CD8-positive, alpha-beta memory T cell (primary cell): ENCODE measurements around the gene LURAP1L. TPM values are rescaled to one million over a fixed set of nuclear protein-coding genes. Genes with fewer than 3 reads are reported as not detected.

ENCODE experiments used
- CTCF ChIA-PET: fragments of 350-600 bp; sonication (Branson Sonifier 250); formaldehyde crosslinking; loops from one replicate; lab custom pipeline; 2021; ENCODE audit warnings: antibody characterized with exemption; lab: Charles Lee
- POLR2A ChIA-PET: fragments of 350-600 bp; sonication (Branson Sonifier 250); formaldehyde crosslinking; loops from one replicate; lab custom pipeline; 2021; ENCODE audit warnings: antibody characterized with exemption; lab: Charles Lee
- DNase-seq, 5 donors: peaks; one replicate each; pipeline versions ENCODE4 v3.0.0 to v3.0.0-alpha.2; 2020 to 2022; ENCODE audit warnings: mixed read lengths in 1 of 5
- H3K27ac ChIP-seq: one replicate; pipeline ENCODE4 v1.7.0; 2013; ENCODE audit warnings: low read depth, mild to moderate bottlenecking, low read length, moderate library complexity
- H3K27me3 ChIP-seq: 2 replicates; pipeline ENCODE4 v1.7.0; 2013; ENCODE audit warnings: low read length, mild to moderate bottlenecking; ENCODE audit not compliant: insufficient read depth, poor library complexity, severe bottlenecking
- H3K36me3 ChIP-seq: 2 replicates; pipeline ENCODE4 v1.7.0; 2013; ENCODE audit warnings: mild to moderate bottlenecking, low read length, moderate library complexity; ENCODE audit not compliant: insufficient read depth
- H3K4me1 ChIP-seq: 2 replicates; pipeline ENCODE4 v1.7.0; 2013; ENCODE audit warnings: mild to moderate bottlenecking, low read length, moderate library complexity; ENCODE audit not compliant: insufficient read depth
- H3K4me3 ChIP-seq: 2 replicates; pipeline ENCODE4 v1.7.0; 2013; ENCODE audit warnings: mild to moderate bottlenecking, low read length
- H3K9me3 ChIP-seq: 2 replicates; pipeline ENCODE4 v1.7.0; 2013; ENCODE audit warnings: mild to moderate bottlenecking, low read length
- H3K27ac Mint-ChIP-seq, 8 donors: one replicate each; pipeline ENCODE4 v1.8.0; 2020 to 2021; ENCODE audit warnings: mixed read lengths in 8 of 8, mild to moderate bottlenecking in 6 of 8, inconsistent platforms in 3 of 8, moderate library complexity in 3 of 8
- H3K27me3 Mint-ChIP-seq, 2 donors: one replicate each; pipeline ENCODE4 v1.8.0; 2020 to 2021; ENCODE audit warnings: mixed read lengths in 2 of 2, mild to moderate bottlenecking in 1 of 2, moderate library complexity in 1 of 2
- H3K36me3 Mint-ChIP-seq, 3 donors: one replicate each; pipeline ENCODE4 v1.8.0; 2020 to 2021; ENCODE audit warnings: mixed read lengths in 3 of 3, inconsistent platforms in 1 of 3, mild to moderate bottlenecking in 1 of 3
- H3K4me1 Mint-ChIP-seq, 3 donors: one replicate each; pipeline ENCODE4 v1.8.0; 2020 to 2021; ENCODE audit warnings: mixed read lengths in 3 of 3, inconsistent platforms in 1 of 3, mild to moderate bottlenecking in 1 of 3
- H3K4me3 Mint-ChIP-seq, 7 donors: one replicate each; pipeline ENCODE4 v1.8.0; 2020 to 2021; ENCODE audit warnings: mixed read lengths in 7 of 7, mild to moderate bottlenecking in 6 of 7, moderate library complexity in 4 of 7, inconsistent platforms in 2 of 7
- H3K9me3 Mint-ChIP-seq, 5 donors: one replicate each; pipeline ENCODE4 v1.8.0; 2020 to 2022; ENCODE audit warnings: mixed read lengths in 5 of 5, mild to moderate bottlenecking in 3 of 5, moderate library complexity in 2 of 5, inconsistent platforms in 1 of 5
- polyA plus RNA-seq: library from polyadenylated mRNA; unstranded; fragments of 300-500 nt; fragmentation: Illumina TruSeq; gene quantifications from one replicate; pipeline ENCODE4 v1.2.3, GENCODE V29; 2021
- total RNA-seq, 2 experiments: library from RNA; stranded (reverse); gene quantifications; one replicate each; pipeline ENCODE4 v1.2.3, GENCODE V29; 2021

The LURAP1L gene
- total and polyA plus RNA-seq, 3 experiments from 2014 or later: not detected

DNA sequence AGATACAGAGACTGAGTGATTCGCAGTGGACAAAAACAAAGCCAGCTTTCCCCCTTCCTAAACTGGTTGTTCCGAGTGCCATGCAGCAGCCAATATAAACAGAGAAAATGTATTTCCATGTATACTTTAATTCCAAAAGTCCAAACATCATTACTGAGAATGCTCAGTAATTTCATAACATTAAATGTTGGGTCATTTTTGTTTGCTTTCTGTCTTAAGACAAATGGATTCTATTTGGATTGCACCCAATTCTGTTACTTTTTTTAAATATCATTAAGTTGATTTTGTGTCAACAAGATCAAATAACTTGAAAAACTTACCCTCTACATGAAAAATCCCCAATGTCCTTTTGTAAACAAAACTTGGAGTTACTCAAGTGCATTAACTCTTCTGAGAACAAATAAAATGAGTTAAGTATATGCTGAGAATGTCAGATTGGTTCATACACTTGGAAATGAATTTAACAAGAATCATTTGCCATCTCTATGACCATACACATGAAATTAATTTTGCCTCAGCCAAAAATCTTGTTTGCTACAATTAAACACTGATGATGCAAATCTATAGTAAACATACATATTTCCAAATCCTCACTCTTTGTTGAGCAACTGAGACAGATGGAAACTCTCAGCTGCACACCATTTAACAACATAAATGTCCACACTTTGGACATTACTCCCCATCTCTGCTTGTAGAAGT, 19.4 kb downstream of the LURAP1L start:
- Histone ChIP-seq H3K27me3 (no peaks in the 10 kb centered on the region), H3K4me1 (no peaks in the 10 kb centered on the region), H3K9me3 (no peaks in the 10 kb centered on the region), H3K27ac (no peak overlapping the region), H3K36me3 (no peaks in the 10 kb centered on the region), H3K4me3 (no peak overlapping the region)
- POLR2A ChIA-PET: no interaction called here
- Mint-ChIP-seq H3K27me3 (no peaks in the 10 kb centered on the region), H3K9me3 (peaks cover 2 to 42% (median 6%) of the 10 kb centered on the region in 5 donors), H3K36me3 (no peaks in the 10 kb centered on the region), H3K4me1 (no peaks in the 10 kb centered on the region), H3K4me3 (no peak overlapping the region), H3K27ac (no peak overlapping the region)
- DNase-seq: no peak
- CTCF ChIA-PET: no interaction called here

DNA sequence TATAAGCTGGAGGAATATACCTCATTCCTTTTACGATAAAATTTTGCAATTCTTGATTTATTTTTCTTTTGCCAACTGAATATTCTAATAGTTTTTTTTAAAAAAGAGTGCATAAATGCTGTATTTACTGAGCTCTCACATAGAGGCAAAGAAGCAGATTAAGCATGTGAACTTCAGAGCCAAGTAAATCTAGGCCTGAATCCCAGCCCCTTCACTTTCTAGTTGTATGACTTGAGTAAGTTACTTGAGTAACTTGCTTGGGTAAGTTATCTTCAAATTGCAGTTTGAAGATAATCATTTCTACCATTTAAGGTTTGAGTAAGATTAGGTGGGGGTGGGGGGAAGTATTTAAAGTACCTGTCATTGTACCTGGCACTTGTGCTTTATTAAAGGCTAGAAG, 21.8 kb downstream of the LURAP1L start:
- Mint-ChIP-seq H3K9me3 (peaks cover 2 to 36% (median 8%) of the 10 kb centered on the region in 5 donors), H3K4me3 (no peak overlapping the region), H3K27ac (no peak overlapping the region), H3K4me1 (no peaks in the 10 kb centered on the region), H3K27me3 (no peaks in the 10 kb centered on the region), H3K36me3 (no peaks in the 10 kb centered on the region)
- CTCF ChIA-PET: no interaction called here
- no peak for DNase-seq
- POLR2A ChIA-PET: no interaction called here
- H3K4me1 ChIP-seq: no peaks in the 10 kb centered on the region
- no peaks in the 10 kb centered on the region for H3K36me3 ChIP-seq
- no peak overlapping the region for H3K4me3 ChIP-seq
- H3K9me3 ChIP-seq: no peaks in the 10 kb centered on the region
- H3K27ac ChIP-seq: no peak overlapping the region
- H3K27me3 ChIP-seq: no peaks in the 10 kb centered on the region

DNA sequence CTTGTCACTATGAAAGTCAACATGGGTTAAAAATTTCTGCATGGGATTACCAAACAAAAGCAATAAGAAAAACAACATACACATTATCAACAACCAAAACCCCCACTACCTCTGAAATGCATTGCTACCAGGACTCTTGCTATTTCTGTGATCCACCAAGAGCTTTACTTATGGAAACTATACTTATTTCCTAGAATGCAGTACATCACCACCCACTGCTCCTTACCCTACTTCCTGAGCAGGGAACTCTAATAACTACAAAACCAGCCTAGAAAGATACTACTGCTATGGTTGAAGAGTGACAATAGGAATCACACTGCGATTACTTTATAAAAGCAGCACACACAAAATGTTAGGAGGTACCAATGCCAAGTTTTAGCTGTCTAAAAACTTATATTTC, 22.2 kb downstream of the LURAP1L start:
- Histone ChIP-seq H3K36me3 (no peaks in the 10 kb centered on the region), H3K4me3 (no peak overlapping the region), H3K27ac (no peak overlapping the region), H3K4me1 (no peaks in the 10 kb centered on the region), H3K9me3 (no peaks in the 10 kb centered on the region), H3K27me3 (no peaks in the 10 kb centered on the region)
- Mint-ChIP-seq H3K36me3 (no peaks in the 10 kb centered on the region), H3K4me3 (no peak overlapping the region), H3K4me1 (no peaks in the 10 kb centered on the region), H3K27ac (no peak overlapping the region), H3K9me3 (peaks cover 2 to 32% (median 7%) of the 10 kb centered on the region in 5 donors), H3K27me3 (no peaks in the 10 kb centered on the region)
- ChIA-PET POLR2A (no interaction called here), CTCF (no interaction called here)
- no peak for DNase-seq

DNA sequence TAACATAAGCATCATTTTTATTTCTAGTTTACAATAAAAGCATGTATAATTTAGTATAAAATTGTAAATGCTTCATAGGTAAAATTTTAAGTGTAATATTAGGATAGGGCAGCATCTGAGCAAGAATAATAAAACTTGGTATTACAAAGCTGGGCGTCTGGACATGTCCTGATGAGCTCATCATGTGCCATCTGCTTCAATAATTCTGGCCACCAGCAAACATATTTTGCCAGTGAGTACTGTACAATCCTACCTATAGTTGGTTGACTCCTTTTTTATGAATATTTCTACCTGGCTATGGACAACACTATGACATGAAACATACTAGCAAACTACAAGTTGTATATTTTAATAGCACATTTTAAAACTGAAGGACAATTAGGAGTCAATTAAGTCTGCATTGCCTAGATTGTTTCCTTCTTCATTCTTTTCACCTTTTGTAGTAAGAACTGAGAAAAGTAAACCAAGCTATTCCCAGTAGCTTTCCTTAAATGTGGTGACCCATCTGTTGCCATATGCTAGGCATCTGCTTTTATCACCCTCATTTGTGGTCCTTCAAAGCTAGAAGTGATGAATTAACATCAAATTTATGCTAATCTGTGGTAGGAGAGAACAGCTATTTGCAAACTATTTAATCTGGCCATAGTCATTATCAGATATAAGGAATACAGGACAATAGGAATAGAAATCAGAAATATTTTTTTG, 23.4 kb downstream of the LURAP1L start:
- Mint-ChIP-seq H3K4me3 (no peak overlapping the region), H3K9me3 (peaks cover 2 to 35% (median 8%) of the 10 kb centered on the region in 5 donors), H3K27me3 (no peaks in the 10 kb centered on the region), H3K4me1 (no peaks in the 10 kb centered on the region), H3K27ac (no peak overlapping the region), H3K36me3 (no peaks in the 10 kb centered on the region)
- Histone ChIP-seq H3K27me3 (no peaks in the 10 kb centered on the region), H3K4me1 (no peaks in the 10 kb centered on the region), H3K36me3 (no peaks in the 10 kb centered on the region), H3K4me3 (no peak overlapping the region), H3K9me3 (no peaks in the 10 kb centered on the region), H3K27ac (no peak overlapping the region)
- ChIA-PET POLR2A (no interaction called here), CTCF (no interaction called here)
- no peak for DNase-seq

DNA sequence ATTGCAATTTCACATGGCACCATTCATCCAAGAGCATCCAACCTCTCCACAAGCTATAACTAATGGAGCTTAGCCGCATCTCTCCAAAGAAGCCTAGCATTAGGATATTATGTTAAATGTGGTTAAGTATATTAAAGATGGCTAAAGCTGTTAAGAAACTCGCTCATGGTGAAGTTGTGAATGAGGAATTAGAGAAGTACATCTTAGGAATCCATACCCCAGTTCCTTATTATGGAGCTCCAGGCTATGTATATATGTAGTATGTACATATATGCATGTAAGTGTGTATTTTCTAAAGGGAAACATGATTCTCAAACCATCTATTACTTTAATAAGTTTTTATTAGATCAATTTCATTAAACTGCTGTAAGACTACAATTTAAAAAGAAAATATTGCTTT, 26.4 kb downstream of the LURAP1L start:
- Histone ChIP-seq H3K9me3 (no peaks in the 10 kb centered on the region), H3K4me3 (no peak overlapping the region), H3K4me1 (no peaks in the 10 kb centered on the region), H3K27me3 (no peaks in the 10 kb centered on the region), H3K36me3 (no peaks in the 10 kb centered on the region), H3K27ac (no peak overlapping the region)
- no peak overlapping the region for H3K27ac Mint-ChIP-seq
- POLR2A ChIA-PET: no interaction called here
- H3K27me3 Mint-ChIP-seq: no peaks in the 10 kb centered on the region
- CTCF ChIA-PET: no interaction called here
- H3K4me3 Mint-ChIP-seq: no peak overlapping the region
- no peaks in the 10 kb centered on the region for H3K36me3 Mint-ChIP-seq
- DNase-seq: no peak
- H3K4me1 Mint-ChIP-seq: no peaks in the 10 kb centered on the region
- peaks cover 3 to 25% (median 8%) of the 10 kb centered on the region in 5 donors for H3K9me3 Mint-ChIP-seq

DNA sequence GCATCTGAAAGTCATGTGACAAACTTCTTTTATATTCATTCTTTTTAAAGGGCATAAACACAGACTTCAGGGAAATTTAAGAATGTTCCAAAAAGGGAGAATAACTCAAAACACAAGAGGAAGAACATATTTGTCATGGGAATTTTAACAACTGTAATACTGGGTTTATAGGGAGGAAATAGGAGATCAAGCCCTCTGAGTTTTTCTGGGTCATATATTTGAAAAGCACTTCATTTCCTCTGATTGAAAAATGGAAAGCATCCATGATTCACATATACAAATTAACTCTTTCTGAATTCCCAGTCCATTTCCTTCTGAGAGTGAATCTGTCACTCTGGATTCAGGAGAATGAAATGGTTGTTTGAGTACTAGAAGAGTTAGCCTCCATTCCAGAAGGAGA, 26.8 kb downstream of the LURAP1L start:
- Mint-ChIP-seq H3K9me3 (peaks cover 3 to 25% (median 8%) of the 10 kb centered on the region in 5 donors), H3K27ac (no peak overlapping the region), H3K4me1 (no peaks in the 10 kb centered on the region), H3K4me3 (no peak overlapping the region), H3K27me3 (no peaks in the 10 kb centered on the region), H3K36me3 (no peaks in the 10 kb centered on the region)
- no peak overlapping the region for H3K4me3 ChIP-seq
- H3K36me3 ChIP-seq: no peaks in the 10 kb centered on the region
- H3K27ac ChIP-seq: no peak overlapping the region
- POLR2A ChIA-PET: no interaction called here
- no peaks in the 10 kb centered on the region for H3K27me3 ChIP-seq
- H3K9me3 ChIP-seq: no peaks in the 10 kb centered on the region
- DNase-seq: no peak
- no peaks in the 10 kb centered on the region for H3K4me1 ChIP-seq
- CTCF ChIA-PET: no interaction called here

DNA sequence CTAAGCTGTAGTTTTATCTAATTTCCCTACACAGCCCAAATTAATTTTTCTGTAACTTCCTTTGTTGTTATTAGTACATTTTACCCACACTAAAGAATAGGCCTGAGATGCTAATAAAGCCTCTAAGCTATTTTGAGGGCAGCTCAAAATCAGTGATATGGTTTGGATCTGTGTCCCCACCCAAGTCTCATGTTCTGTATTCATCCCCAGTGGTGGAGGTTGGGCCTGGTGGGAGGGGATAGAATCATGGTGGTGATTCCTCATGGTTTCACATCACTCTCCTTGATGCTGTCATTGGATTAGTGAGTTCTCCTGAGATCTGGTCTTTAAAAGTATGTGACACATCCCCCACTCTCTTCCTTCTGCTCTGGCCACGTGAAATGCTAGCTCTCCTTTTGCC, 27.3 kb downstream of the LURAP1L start:
- H3K36me3 Mint-ChIP-seq: no peaks in the 10 kb centered on the region
- ChIA-PET CTCF (no interaction called here), POLR2A (no interaction called here)

DNA sequence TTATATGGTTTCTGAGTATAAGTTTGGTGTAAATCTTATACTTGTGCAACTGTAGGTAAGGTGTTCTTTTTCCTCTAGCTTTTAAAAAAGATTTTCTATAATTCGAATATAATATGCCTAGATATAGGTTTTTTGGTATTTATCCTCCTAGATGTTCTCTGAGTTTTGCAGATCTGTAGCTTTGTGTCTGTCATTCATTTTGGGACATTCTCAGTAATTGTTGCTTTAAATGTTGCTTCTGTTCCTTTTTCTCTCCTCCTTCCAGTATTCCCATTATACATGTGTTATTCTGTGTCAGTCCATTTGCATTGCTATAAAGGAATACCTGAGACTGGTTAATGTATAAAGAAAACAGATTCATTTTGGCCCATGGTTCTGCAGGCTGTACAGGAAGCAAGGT, 33.7 kb downstream of the LURAP1L start:
- Mint-ChIP-seq H3K27me3 (no peaks in the 10 kb centered on the region), H3K4me3 (no peak overlapping the region), H3K4me1 (no peaks in the 10 kb centered on the region), H3K36me3 (no peaks in the 10 kb centered on the region), H3K9me3 (peaks cover 2 to 24% (median 15%) of the 10 kb centered on the region in 5 donors), H3K27ac (no peak overlapping the region)
- ChIA-PET POLR2A (no interaction called here), CTCF (no interaction called here)
- DNase-seq: no peak
- H3K4me3 ChIP-seq: no peak overlapping the region
- no peaks in the 10 kb centered on the region for H3K4me1 ChIP-seq
- H3K9me3 ChIP-seq: no peaks in the 10 kb centered on the region
- no peaks in the 10 kb centered on the region for H3K36me3 ChIP-seq
- no peak overlapping the region for H3K27ac ChIP-seq
- no peaks in the 10 kb centered on the region for H3K27me3 ChIP-seq

More for the DNA sequence above, 27.3 kb downstream of the LURAP1L start:
- Histone ChIP-seq H3K27me3 (no peaks in the 10 kb centered on the region), H3K36me3 (no peaks in the 10 kb centered on the region), H3K4me1 (no peaks in the 10 kb centered on the region), H3K27ac (no peak overlapping the region), H3K4me3 (no peak overlapping the region), H3K9me3 (no peaks in the 10 kb centered on the region)
- no peaks in the 10 kb centered on the region for H3K4me1 Mint-ChIP-seq
- no peak for DNase-seq
- peaks cover 3 to 25% (median 7%) of the 10 kb centered on the region in 5 donors for H3K9me3 Mint-ChIP-seq
- H3K27ac Mint-ChIP-seq: no peak overlapping the region
- H3K4me3 Mint-ChIP-seq: no peak overlapping the region
- no peaks in the 10 kb centered on the region for H3K27me3 Mint-ChIP-seq
